ENCODE data around the gene PPM1K. TPM values are rescaled to one million over a fixed set of nuclear protein-coding genes. Genes with fewer than 3 reads are reported as not detected.

PPM1K gene
- total and polyA plus RNA-seq, 4 donors, result 5.2 to 45.9 (median 12.5) TPM

- peaks cover 0 to 3% (median 0%) of the 10 kb centered on the region in 4 donors for H3K36me3 ChIP-seq (ENCODE audit: control insufficient read depth in 4 of 4, insufficient read depth in 4 of 4, low read length in 4 of 4)
- no peak for TF ChIP-seq CTCF (IDR thresholded peaks at IDR 0.05; ENCODE audit: control extremely low read depth, extremely low read depth)
- H3K9ac ChIP-seq (ENCODE audit: insufficient read depth in 1 of 2, low read length in 2 of 2), result peak overlapping the region in 1 of 2 donors; percentile 15
- no peaks in the 10 kb centered on the region for H3K9me3 ChIP-seq (ENCODE audit: control insufficient read depth in 4 of 4, insufficient read depth in 3 of 4, low read length in 3 of 4)
- no peak for DNase-seq
- H3K4me3 ChIP-seq, result no peak overlapping the region
- WGBS, 2 donors, result 85 to 87% methylated on average over 2 of the region's 2 CpGs
- H3K27me3 ChIP-seq (ENCODE audit: control insufficient read depth in 3 of 3, insufficient read depth in 3 of 3, low read length in 2 of 3), result no peaks in the 10 kb centered on the region
- ATAC-seq (ENCODE audit: insufficient read depth, low FRiP score), result no peak
- peaks cover 0 to 4% (median 0%) of the 10 kb centered on the region in 5 donors for H3K4me1 ChIP-seq (ENCODE audit: control insufficient read depth in 5 of 5, insufficient read depth in 5 of 5, low read length in 5 of 5)
- H3K27ac ChIP-seq (ENCODE audit: low read depth in 1 of 2, low read length in 1 of 2), result no peak overlapping the region
Measured at GRCh38 chr4:88215351-88215750, 69.0 kb downstream of the PPM1K start.

- H3K9ac ChIP-seq (ENCODE audit: insufficient read depth in 1 of 2, low read length in 2 of 2), result no peak overlapping the region
- peaks cover 0 to 3% (median 0%) of the 10 kb centered on the region in 4 donors for H3K36me3 ChIP-seq (ENCODE audit: control insufficient read depth in 4 of 4, insufficient read depth in 4 of 4, low read length in 4 of 4)
- H3K9me3 ChIP-seq (ENCODE audit: control insufficient read depth in 4 of 4, insufficient read depth in 3 of 4, low read length in 3 of 4), result no peaks in the 10 kb centered on the region
- H3K27ac ChIP-seq (ENCODE audit: low read depth in 1 of 2, low read length in 1 of 2), result no peak overlapping the region
- peaks cover 0 to 4% (median 0%) of the 10 kb centered on the region in 5 donors for H3K4me1 ChIP-seq (ENCODE audit: control insufficient read depth in 5 of 5, insufficient read depth in 5 of 5, low read length in 5 of 5)
- WGBS, 2 donors, result 55 to 60% methylated on average over 4 of the region's 4 CpGs
- TF ChIP-seq CTCF (IDR thresholded peaks at IDR 0.05; ENCODE audit: control extremely low read depth, extremely low read depth), result no peak
- H3K27me3 ChIP-seq (ENCODE audit: control insufficient read depth in 3 of 3, insufficient read depth in 3 of 3, low read length in 2 of 3), result no peaks in the 10 kb centered on the region
- no peak overlapping the region for H3K4me3 ChIP-seq
- no peak for DNase-seq
- ATAC-seq (ENCODE audit: insufficient read depth, low FRiP score), result no peak
Measured at GRCh38 chr4:88212253-88212561, 72.2 kb downstream of the PPM1K start.

- H3K9ac ChIP-seq (ENCODE audit: insufficient read depth in 1 of 2, low read length in 2 of 2), result no peak overlapping the region
- H3K4me1 ChIP-seq (ENCODE audit: control insufficient read depth in 5 of 5, insufficient read depth in 5 of 5, low read length in 5 of 5), result peaks cover 0 to 4% (median 0%) of the 10 kb centered on the region in 5 donors
- TF ChIP-seq CTCF (IDR thresholded peaks at IDR 0.05; ENCODE audit: control extremely low read depth, extremely low read depth), result peak; percentile 61
- ATAC-seq (ENCODE audit: insufficient read depth, low FRiP score), result no peak
- WGBS, 2 donors, result 63 to 67% methylated on average over 18 of the region's 18 CpGs
- H3K4me3 ChIP-seq, result no peak overlapping the region
- peaks cover 0 to 3% (median 0%) of the 10 kb centered on the region in 4 donors for H3K36me3 ChIP-seq (ENCODE audit: control insufficient read depth in 4 of 4, insufficient read depth in 4 of 4, low read length in 4 of 4)
- H3K27ac ChIP-seq (ENCODE audit: low read depth in 1 of 2, low read length in 1 of 2), result no peak overlapping the region
- H3K27me3 ChIP-seq (ENCODE audit: control insufficient read depth in 3 of 3, insufficient read depth in 3 of 3, low read length in 2 of 3), result no peaks in the 10 kb centered on the region
- H3K9me3 ChIP-seq (ENCODE audit: control insufficient read depth in 4 of 4, insufficient read depth in 3 of 4, low read length in 3 of 4), result no peaks in the 10 kb centered on the region
- DNase-seq, result peak; percentile 47 to 78 (median 78)
Measured at GRCh38 chr4:88211473-88212252, 72.7 kb downstream of the PPM1K start.

Measured in lung (tissue), 12 donors.